Stimulated activated CD8-positive, alpha-beta memory T cell treated with anti-CD3 and anti-CD28 coated beads, Interleukin-7, amount 100 ng/mL, for 48 hours (primary cell): ENCODE data around the gene QSOX2.

Experiments
- DNase-seq, 2 donors: peaks; one replicate each; pipeline ENCODE4 v3.0.0-alpha.2; 2020; ENCODE audit warnings: low read depth in 1 of 2; ENCODE audit errors: extremely low read depth in 1 of 2

QSOX2 gene

DNA sequence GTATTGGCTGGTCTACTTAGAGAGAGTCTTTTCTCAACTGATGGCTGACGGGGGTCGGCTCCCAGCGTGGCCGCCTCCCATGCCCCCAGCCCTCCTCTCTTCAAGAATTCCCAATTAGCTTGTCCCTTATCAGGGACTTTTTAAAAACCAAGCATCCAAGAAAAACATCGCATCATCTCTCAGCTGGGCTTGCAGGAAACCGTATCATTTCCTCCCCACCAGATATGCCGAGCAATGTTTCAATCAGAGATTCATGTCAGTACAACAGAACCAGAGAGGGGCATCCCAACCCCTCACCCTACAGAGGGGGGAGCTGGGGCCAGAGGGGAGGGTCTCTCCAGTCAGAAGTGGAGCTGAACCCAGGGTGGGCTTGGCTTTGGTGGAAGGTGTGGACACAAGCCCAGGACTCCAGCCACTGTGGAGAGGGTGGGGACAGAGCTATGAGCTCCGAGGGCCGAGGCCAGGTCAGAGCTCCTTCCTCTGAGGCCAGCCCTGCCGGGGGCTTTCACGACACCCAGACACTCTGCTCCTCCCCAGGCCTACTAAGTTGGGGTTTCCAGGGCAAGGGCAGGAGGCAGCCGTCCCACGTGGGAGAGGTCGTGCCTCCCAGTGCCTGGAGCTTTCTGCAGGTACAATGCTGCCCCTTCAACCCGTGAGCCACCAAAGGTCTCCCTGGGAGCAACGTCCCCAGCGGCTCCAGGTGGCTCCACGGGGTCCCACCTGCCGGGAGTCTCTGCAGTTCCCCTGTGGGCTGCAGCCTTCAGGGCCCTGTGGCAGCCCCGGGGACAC is 87.9 kb downstream of the QSOX2 start:
- no peak for DNase-seq
